Spinal cord (tissue), 10 donors: Measurements from ENCODE around the gene FCRL1. TPM values are rescaled to one million over a fixed set of nuclear protein-coding genes. Genes with fewer than 3 reads are reported as not detected.

Source experiments
- DNase-seq, 6 donors: peaks; one replicate each; pipeline versions ENCODE4 v3.0.0 to v3.0.0-alpha.2; 2013 to 2015; ENCODE audit warnings: low spot score in 6 of 6, low read depth in 4 of 6
- H3K27ac ChIP-seq: one replicate; pipeline ENCODE4 v1.5.1; 2013; ENCODE audit warnings: low read depth, low read length, control low read depth
- H3K27me3 ChIP-seq: one replicate; pipeline ENCODE4 v1.6.1; 2013; ENCODE audit warnings: low read length; ENCODE audit not compliant: control insufficient read depth, insufficient read depth
- H3K36me3 ChIP-seq: one replicate; pipeline ENCODE4 v1.6.1; 2013; ENCODE audit warnings: low read length; ENCODE audit not compliant: control insufficient read depth, insufficient read depth
- H3K4me1 ChIP-seq: one replicate; pipeline ENCODE4 v1.6.1; 2013; ENCODE audit warnings: low read length; ENCODE audit not compliant: control insufficient read depth, insufficient read depth
- H3K4me3 ChIP-seq: one replicate; pipeline ENCODE4 v1.5.1; 2013; ENCODE audit warnings: low read depth, low read length, control low read depth
- H3K9me3 ChIP-seq: one replicate; pipeline ENCODE4 v1.6.1; 2013; ENCODE audit warnings: low read length; ENCODE audit not compliant: control insufficient read depth, insufficient read depth
- WGBS: methylation state at CpG from one replicate; pipeline ENCODE4 v1.1.5; 2013; ENCODE audit warnings: missing lambda C conversion rate; ENCODE audit not compliant: insufficient coverage; 5-methylcytosine and 5-hydroxymethylcytosine counted together
- polyA plus RNA-seq, 2 donors: library from polyadenylated mRNA; unstranded; fragments of 120-200 nt; gene quantifications; one replicate each; pipeline ENCODE4 v1.2.1, GENCODE V29; 2013; ENCODE audit not compliant: insufficient read length in 2 of 2
- total RNA-seq, 2 donors: library from RNA; depleted of rRNA in 1 of 2; stranded (reverse); fragments of 120-200 nt in 1 of 2; fragments of >200 nt in 1 of 2; gene quantifications; one replicate each; pipeline versions ENCODE4 v1.2.3 to v1.2.4, GENCODE V29; 2013 to 2014
- donor health status: healthy.

Gene FCRL1
- total and polyA plus RNA-seq, 4 donors: 0.06 to 2.1 (median 0.17) TPM

GRCh38 chr1:157774412-157774811, 45.5 kb downstream of the FCRL1 start:
- Histone ChIP-seq H3K36me3 (no peaks in the 10 kb centered on the region), H3K4me3 (no peak overlapping the region), H3K27me3 (no peaks in the 10 kb centered on the region), H3K4me1 (no peaks in the 10 kb centered on the region), H3K27ac (no peak overlapping the region), H3K9me3 (no peaks in the 10 kb centered on the region)
- no peak for DNase-seq
- no CpG with 5 or more reads among the region's 2 CpGs for WGBS

GRCh38 chr1:157773493-157774350, 46.2 kb downstream of the FCRL1 start:
- no peak for DNase-seq
- no peaks in the 10 kb centered on the region for H3K4me1 ChIP-seq
- no peaks in the 10 kb centered on the region for H3K9me3 ChIP-seq
- H3K36me3 ChIP-seq: no peaks in the 10 kb centered on the region
- no peak overlapping the region for H3K4me3 ChIP-seq
- WGBS: 0% methylated on average over 1 of the region's 1 CpG
- H3K27me3 ChIP-seq: no peaks in the 10 kb centered on the region
- no peak overlapping the region for H3K27ac ChIP-seq

GRCh38 chr1:157771661-157772425, 48.1 kb downstream of the FCRL1 start:
- Histone ChIP-seq H3K4me3 (no peak overlapping the region), H3K9me3 (no peaks in the 10 kb centered on the region), H3K4me1 (no peaks in the 10 kb centered on the region), H3K27ac (no peak overlapping the region), H3K36me3 (no peaks in the 10 kb centered on the region), H3K27me3 (no peaks in the 10 kb centered on the region)
- DNase-seq: no peak
- WGBS: 71% methylated on average over 2 of the region's 8 CpGs

- 57% methylated on average over 9 of the region's 9 CpGs for WGBS
- Histone ChIP-seq H3K9me3 (no peaks in the 10 kb centered on the region), H3K36me3 (no peaks in the 10 kb centered on the region), H3K4me3 (no peak overlapping the region), H3K27me3 (no peaks in the 10 kb centered on the region), H3K27ac (no peak overlapping the region), H3K4me1 (no peaks in the 10 kb centered on the region)
- no peak for DNase-seq
These were observed 49.4 kb downstream of the FCRL1 start for GRCh38 chr1:157770442-157771043.

- no peaks in the 10 kb centered on the region for H3K9me3 ChIP-seq
- no peak overlapping the region for H3K27ac ChIP-seq
- DNase-seq: no peak
- H3K4me1 ChIP-seq: no peaks in the 10 kb centered on the region
- H3K27me3 ChIP-seq: no peaks in the 10 kb centered on the region
- no peak overlapping the region for H3K4me3 ChIP-seq
- H3K36me3 ChIP-seq: no peaks in the 10 kb centered on the region
These were observed 53.1 kb downstream of the FCRL1 start for GRCh38 chr1:157766792-157767191.

GRCh38 chr1:157758018-157758417, 61.9 kb downstream of the FCRL1 start:
- 81% methylated on average over 2 of the region's 4 CpGs for WGBS
- no peak for DNase-seq
- Histone ChIP-seq H3K9me3 (no peaks in the 10 kb centered on the region), H3K4me1 (no peaks in the 10 kb centered on the region), H3K27me3 (no peaks in the 10 kb centered on the region), H3K36me3 (no peaks in the 10 kb centered on the region), H3K4me3 (no peak overlapping the region), H3K27ac (no peak overlapping the region)

GRCh38 chr1:157753611-157754010, 66.3 kb downstream of the FCRL1 start:
- Histone ChIP-seq H3K27ac (no peak overlapping the region), H3K9me3 (no peaks in the 10 kb centered on the region), H3K4me3 (no peak overlapping the region), H3K4me1 (no peaks in the 10 kb centered on the region), H3K36me3 (no peaks in the 10 kb centered on the region), H3K27me3 (no peaks in the 10 kb centered on the region)
- no peak for DNase-seq
- no CpG with 5 or more reads among the region's 1 CpG for WGBS

- 63% methylated on average over 3 of the region's 3 CpGs for WGBS
- Histone ChIP-seq H3K36me3 (no peaks in the 10 kb centered on the region), H3K9me3 (no peaks in the 10 kb centered on the region), H3K4me3 (no peak overlapping the region), H3K27me3 (no peaks in the 10 kb centered on the region), H3K4me1 (no peaks in the 10 kb centered on the region), H3K27ac (no peak overlapping the region)
- no peak for DNase-seq
These were observed 68.6 kb downstream of the FCRL1 start for GRCh38 chr1:157751283-157751682.

GRCh38 chr1:157748262-157748817, 71.6 kb downstream of the FCRL1 start:
- no peaks in the 10 kb centered on the region for H3K36me3 ChIP-seq
- WGBS: 100% methylated on average over 2 of the region's 3 CpGs

More at GRCh38 chr1:157748262-157748817, 71.6 kb downstream of the FCRL1 start:
- no peak overlapping the region for H3K27ac ChIP-seq
- DNase-seq: no peak
- no peaks in the 10 kb centered on the region for H3K27me3 ChIP-seq
- no peaks in the 10 kb centered on the region for H3K4me1 ChIP-seq
- H3K9me3 ChIP-seq: no peaks in the 10 kb centered on the region
- H3K4me3 ChIP-seq: no peak overlapping the region
